HL-60 (cell line): ENCODE data around the gene OTUB1.

Experiments
- GABPA ChIP-seq: IDR thresholded peaks from 2 replicates; pipeline ENCODE4 v1.6.1; 2012; ENCODE audit warnings: low read depth
- POLR2AphosphoS5 ChIP-seq: IDR thresholded peaks from 2 replicates; pipeline ENCODE4 v1.6.1; 2012; ENCODE audit warnings: low read depth
- SPI1 ChIP-seq: IDR thresholded peaks from 2 replicates; pipeline ENCODE4 v1.6.1; 2012; ENCODE audit warnings: low read depth, mild to moderate bottlenecking, borderline replicate concordance
- TF ChIP-seq, protein P1 (sequence below): IDR thresholded peaks from one replicate; pipeline ENCODE4 v1.5.1; 2011; ENCODE audit warnings: low read length, control low read depth, inconsistent platforms; ENCODE audit not compliant: insufficient read depth
- TF ChIP-seq, protein P2 (sequence below): IDR thresholded peaks from 2 replicates; pipeline ENCODE4 v1.6.1; 2012; ENCODE audit warnings: low read depth; ENCODE audit not compliant: insufficient replicate concordance

DNA sequence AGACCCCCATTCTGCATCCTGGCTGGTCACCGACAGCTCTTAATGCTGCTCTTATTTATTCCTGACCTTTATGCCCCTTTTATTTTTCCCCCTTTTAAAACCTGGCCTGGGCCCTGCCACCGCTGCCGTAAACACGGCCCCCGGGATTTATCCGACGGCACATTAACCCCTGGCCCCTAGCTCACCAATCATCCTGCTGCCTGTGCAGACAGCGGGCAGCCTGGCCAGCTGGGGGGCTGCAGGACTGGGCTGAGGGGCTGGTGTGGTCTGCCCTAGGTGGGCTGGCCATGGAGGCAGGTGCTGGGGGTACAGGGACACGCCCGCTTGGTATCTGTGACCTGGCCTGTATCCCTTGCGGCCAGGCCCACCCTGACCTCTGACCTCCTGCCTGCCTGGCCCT, 28.1 kb downstream of the OTUB1 start:
- TF ChIP-seq, protein P1, sequence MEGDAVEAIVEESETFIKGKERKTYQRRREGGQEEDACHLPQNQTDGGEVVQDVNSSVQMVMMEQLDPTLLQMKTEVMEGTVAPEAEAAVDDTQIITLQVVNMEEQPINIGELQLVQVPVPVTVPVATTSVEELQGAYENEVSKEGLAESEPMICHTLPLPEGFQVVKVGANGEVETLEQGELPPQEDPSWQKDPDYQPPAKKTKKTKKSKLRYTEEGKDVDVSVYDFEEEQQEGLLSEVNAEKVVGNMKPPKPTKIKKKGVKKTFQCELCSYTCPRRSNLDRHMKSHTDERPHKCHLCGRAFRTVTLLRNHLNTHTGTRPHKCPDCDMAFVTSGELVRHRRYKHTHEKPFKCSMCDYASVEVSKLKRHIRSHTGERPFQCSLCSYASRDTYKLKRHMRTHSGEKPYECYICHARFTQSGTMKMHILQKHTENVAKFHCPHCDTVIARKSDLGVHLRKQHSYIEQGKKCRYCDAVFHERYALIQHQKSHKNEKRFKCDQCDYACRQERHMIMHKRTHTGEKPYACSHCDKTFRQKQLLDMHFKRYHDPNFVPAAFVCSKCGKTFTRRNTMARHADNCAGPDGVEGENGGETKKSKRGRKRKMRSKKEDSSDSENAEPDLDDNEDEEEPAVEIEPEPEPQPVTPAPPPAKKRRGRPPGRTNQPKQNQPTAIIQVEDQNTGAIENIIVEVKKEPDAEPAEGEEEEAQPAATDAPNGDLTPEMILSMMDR = no peak
- no peak for TF ChIP-seq POLR2AphosphoS5
- TF ChIP-seq GABPA = no peak
- TF ChIP-seq, protein P2, sequence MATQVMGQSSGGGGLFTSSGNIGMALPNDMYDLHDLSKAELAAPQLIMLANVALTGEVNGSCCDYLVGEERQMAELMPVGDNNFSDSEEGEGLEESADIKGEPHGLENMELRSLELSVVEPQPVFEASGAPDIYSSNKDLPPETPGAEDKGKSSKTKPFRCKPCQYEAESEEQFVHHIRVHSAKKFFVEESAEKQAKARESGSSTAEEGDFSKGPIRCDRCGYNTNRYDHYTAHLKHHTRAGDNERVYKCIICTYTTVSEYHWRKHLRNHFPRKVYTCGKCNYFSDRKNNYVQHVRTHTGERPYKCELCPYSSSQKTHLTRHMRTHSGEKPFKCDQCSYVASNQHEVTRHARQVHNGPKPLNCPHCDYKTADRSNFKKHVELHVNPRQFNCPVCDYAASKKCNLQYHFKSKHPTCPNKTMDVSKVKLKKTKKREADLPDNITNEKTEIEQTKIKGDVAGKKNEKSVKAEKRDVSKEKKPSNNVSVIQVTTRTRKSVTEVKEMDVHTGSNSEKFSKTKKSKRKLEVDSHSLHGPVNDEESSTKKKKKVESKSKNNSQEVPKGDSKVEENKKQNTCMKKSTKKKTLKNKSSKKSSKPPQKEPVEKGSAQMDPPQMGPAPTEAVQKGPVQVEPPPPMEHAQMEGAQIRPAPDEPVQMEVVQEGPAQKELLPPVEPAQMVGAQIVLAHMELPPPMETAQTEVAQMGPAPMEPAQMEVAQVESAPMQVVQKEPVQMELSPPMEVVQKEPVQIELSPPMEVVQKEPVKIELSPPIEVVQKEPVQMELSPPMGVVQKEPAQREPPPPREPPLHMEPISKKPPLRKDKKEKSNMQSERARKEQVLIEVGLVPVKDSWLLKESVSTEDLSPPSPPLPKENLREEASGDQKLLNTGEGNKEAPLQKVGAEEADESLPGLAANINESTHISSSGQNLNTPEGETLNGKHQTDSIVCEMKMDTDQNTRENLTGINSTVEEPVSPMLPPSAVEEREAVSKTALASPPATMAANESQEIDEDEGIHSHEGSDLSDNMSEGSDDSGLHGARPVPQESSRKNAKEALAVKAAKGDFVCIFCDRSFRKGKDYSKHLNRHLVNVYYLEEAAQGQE = no peak
- TF ChIP-seq SPI1 = no peak
